ENCODE data around the gene FGF6. TPM values are rescaled to one million over a fixed set of nuclear protein-coding genes. Genes with fewer than 3 reads are reported as not detected.

FGF6 gene
- total and polyA plus RNA-seq, 9 of the 15 experiments (the other 6 are each of a cell fraction or from before 2014, with no cell fraction given) = 0.14 TPM; not detected in 8

- ATAC-seq (no peak), FAIRE-seq (no peak), DNase-seq (ENCODE audit: extremely low read depth in 1 of 4, low spot score in 3 of 4) (no peak)
- no peaks in the 10 kb centered on the region for H3K79me2 ChIP-seq (ENCODE audit: control insufficient read depth, insufficient read depth, low read length)
- in situ Hi-C loops (cut with MboI) = no loop called here
- BruUV-seq (replicated peaks) = no TSS peak
- H3K9ac ChIP-seq (ENCODE audit: insufficient read depth in 1 of 2, low read depth in 2 of 2, low read length in 2 of 2) = no peak overlapping the region
- H2AFZ ChIP-seq (ENCODE audit: low read depth, low read length) = no peak overlapping the region
- H3K4me1 ChIP-seq (replicated peaks in 1 of 2; ENCODE audit: control insufficient read depth in 2 of 2, insufficient read depth in 2 of 2, low read length in 2 of 2) = no peaks in the 10 kb centered on the region
- no peaks in the 10 kb centered on the region for H4K20me1 ChIP-seq (replicated peaks; ENCODE audit: control insufficient read depth, insufficient read depth, low read length)
- H3K27ac ChIP-seq (ENCODE audit: extremely low read depth, low read depth, low read length) = no peak overlapping the region
- CTCF ChIA-PET (ENCODE audit: low intra/inter-chr PET ratio) = no interaction called here
- no peak overlapping the region for H3K4me3 ChIP-seq
- 100% methylated on average over 1 of the region's 2 CpGs for WGBS (ENCODE audit: insufficient coverage, low coverage, missing lambda C conversion rate)
- H3K9me1 ChIP-seq (ENCODE audit: control insufficient read depth, insufficient read depth, low read length) = no peaks in the 10 kb centered on the region
- H3K4me2 ChIP-seq (ENCODE audit: insufficient read depth, low read length) = no peak overlapping the region
- POLR2A ChIA-PET = no interaction called here
- H3K36me3 ChIP-seq (ENCODE audit: control insufficient read depth, insufficient read depth, low read length) = peaks cover 19% of the 10 kb centered on the region; the same call in 2 of the 3 replicates
- TF ChIP-seq HOXB6 (CRISPR knock-in tag; IDR thresholded peaks at IDR 0.05; ENCODE audit: borderline replicate concordance) = no peak
- no peak for TF ChIP-seq KLF16 (IDR thresholded peaks at IDR 0.05)
- no peak for TF ChIP-seq ZNF24 (IDR thresholded peaks at IDR 0.05)
- no peak for TF ChIP-seq RCOR1 (IDR thresholded peaks at IDR 0.05; ENCODE audit: borderline replicate concordance in 1 of 2, low read depth in 2 of 2, low read length in 2 of 2)
- TF ChIP-seq HDAC6 (IDR thresholded peaks at IDR 0.05; ENCODE audit: low read depth, low read length) = no peak
- no peak for TF ChIP-seq FIP1L1 (IDR thresholded peaks at IDR 0.05; ENCODE audit: low read depth, low read length, poor library complexity, severe bottlenecking)
- TF ChIP-seq ZNF146 (CRISPR knock-in tag; IDR thresholded peaks at IDR 0.05; ENCODE audit: unreplicated experiment) = no peak
- no peak for TF ChIP-seq ZNF263 (CRISPR knock-in tag; IDR thresholded peaks at IDR 0.05; ENCODE audit: borderline replicate concordance)
- no peak for TF ChIP-seq THRA (IDR thresholded peaks at IDR 0.05)
- no peak for TF ChIP-seq IFI16 (CRISPR knock-in tag; IDR thresholded peaks at IDR 0.05)
- no peak for TF ChIP-seq BHLHE40 (IDR thresholded peaks at IDR 0.05; ENCODE audit: low read length)
- TF ChIP-seq CTCFL (IDR thresholded peaks at IDR 0.05; ENCODE audit: borderline replicate concordance, insufficient read depth, low read depth, low read length, poor library complexity, severe bottlenecking) = no peak
- TF ChIP-seq, protein P1, sequence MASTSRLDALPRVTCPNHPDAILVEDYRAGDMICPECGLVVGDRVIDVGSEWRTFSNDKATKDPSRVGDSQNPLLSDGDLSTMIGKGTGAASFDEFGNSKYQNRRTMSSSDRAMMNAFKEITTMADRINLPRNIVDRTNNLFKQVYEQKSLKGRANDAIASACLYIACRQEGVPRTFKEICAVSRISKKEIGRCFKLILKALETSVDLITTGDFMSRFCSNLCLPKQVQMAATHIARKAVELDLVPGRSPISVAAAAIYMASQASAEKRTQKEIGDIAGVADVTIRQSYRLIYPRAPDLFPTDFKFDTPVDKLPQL (IDR thresholded peaks at IDR 0.05; ENCODE audit: extremely low read depth, insufficient read length) = no peak
- no peak for TF ChIP-seq THRAP3 (IDR thresholded peaks at IDR 0.05; ENCODE audit: borderline replicate concordance)
- no peak for TF ChIP-seq ZFP36 (IDR thresholded peaks at IDR 0.05; ENCODE audit: low read depth, low read length, partially characterized antibody)
- TF ChIP-seq ZNF133 (CRISPR knock-in tag; IDR thresholded peaks at IDR 0.05) = no peak
- no peak for TF ChIP-seq ETS2 (tag; IDR thresholded peaks at IDR 0.05; ENCODE audit: borderline replicate concordance, poor library complexity, severe bottlenecking)
- TF ChIP-seq ZSCAN32 (CRISPR knock-in tag; IDR thresholded peaks at IDR 0.05) = no peak
- TF ChIP-seq TOE1 (IDR thresholded peaks at IDR 0.05; ENCODE audit: borderline replicate concordance) = no peak
- TF ChIP-seq TOE1 (CRISPR knock-in tag; IDR thresholded peaks at IDR 0.05; ENCODE audit: borderline replicate concordance, low read depth) = no peak
- no peaks in the 10 kb centered on the region for H3K9me3 ChIP-seq (replicated peaks; ENCODE audit: control insufficient read depth, insufficient read depth, low read depth, low read length)
- H3K27me3 ChIP-seq (ENCODE audit: control insufficient read depth in 2 of 2, insufficient read depth in 2 of 2, low read length in 2 of 2) = no peaks in the 10 kb centered on the region
- intact Hi-C loops (cut with micrococcal nuclease) = no loop called here
These were observed 43.9 kb upstream of the FGF6 start for GRCh38 chr12:4489556-4489955.
